SK-N-SH (cell line): ENCODE measurements around the gene ZKSCAN1. TPM values are rescaled to one million over a fixed set of nuclear protein-coding genes. Genes with fewer than 3 reads are reported as not detected.
A peak's percentile ranks its signal among the peaks of the same experiment; 100 is the strongest.

Source experiments
- CHD2 ChIP-seq: fragments of 150-350 bp; IDR thresholded peaks from 2 replicates; pipeline ENCODE4 v1.6.1; 2018; ENCODE audit warnings: low read length; ENCODE audit not compliant: partially characterized antibody
- ELF1 ChIP-seq: IDR thresholded peaks from 2 replicates; pipeline ENCODE4 v1.4.0; 2012
- EP300 ChIP-seq, 2 experiments: IDR thresholded peaks; 2 replicates each; pipeline versions ENCODE4 v1.4.0 to v1.6.1; 2012; ENCODE audit warnings: borderline replicate concordance in 1 of 2, low read depth in 1 of 2, low read length in 1 of 2
- EZH2phosphoT487 ChIP-seq: fragments of 200-600 bp; sonication (generic); IDR thresholded peaks from 2 replicates; pipeline ENCODE4 v1.6.1; 2017; ENCODE audit warnings: low read depth, mixed run types, mild to moderate bottlenecking, antibody characterized with exemption, moderate library complexity, borderline replicate concordance
- FOXJ3 ChIP-seq: sonication (generic); formaldehyde crosslinking; IDR thresholded peaks from 2 replicates; pipeline ENCODE4 v1.5.1; 2020; ENCODE audit warnings: mild to moderate bottlenecking, missing genetic modification reagents
- GABPA ChIP-seq: IDR thresholded peaks from 2 replicates; pipeline ENCODE4 v1.4.0; 2012; ENCODE audit warnings: low read depth, mild to moderate bottlenecking
- JUND ChIP-seq: IDR thresholded peaks from 2 replicates; pipeline ENCODE4 v1.4.0; 2012
- MEF2A ChIP-seq: IDR thresholded peaks from 2 replicates; pipeline ENCODE4 v1.4.0; 2012; ENCODE audit warnings: low read depth, borderline replicate concordance
- NFIC ChIP-seq: IDR thresholded peaks from 2 replicates; pipeline ENCODE4 v1.4.0; 2012; ENCODE audit warnings: borderline replicate concordance
- NRF1 ChIP-seq: IDR thresholded peaks from 2 replicates; pipeline ENCODE4 v1.6.1; 2012; ENCODE audit warnings: low read depth, mild to moderate bottlenecking, low read length
- POLR2AphosphoS5 ChIP-seq: IDR thresholded peaks from 2 replicates; pipeline ENCODE4 v1.6.1; 2012; ENCODE audit warnings: low read depth, low read length
- RCOR1 ChIP-seq: fragments of 150-350 bp; IDR thresholded peaks from 2 replicates; pipeline ENCODE4 v1.6.1; 2017; ENCODE audit warnings: antibody characterized with exemption, low read length
- TCF12 ChIP-seq: IDR thresholded peaks from 2 replicates; pipeline ENCODE4 v1.4.0; 2012
- TEAD4 ChIP-seq: IDR thresholded peaks from 2 replicates; pipeline ENCODE4 v1.4.0; 2012; ENCODE audit warnings: mild to moderate bottlenecking, borderline replicate concordance; ENCODE audit not compliant: insufficient read depth
- polyA plus RNA-seq, 3 experiments: library from polyadenylated mRNA; depleted of rRNA; stranded (reverse); fragments of >200 nt; gene quantifications; 2 replicates each; pipeline ENCODE4 v1.2.3, GENCODE V29; 2012
- TF ChIP-seq, protein P1 (sequence below): fragments of 150-350 bp; IDR thresholded peaks from 2 replicates; pipeline ENCODE4 v1.6.1; 2016; ENCODE audit warnings: mild to moderate bottlenecking, low read depth, low read length
- TF ChIP-seq, protein P2 (sequence below): IDR thresholded peaks from 2 replicates; pipeline ENCODE4 v1.4.0; 2012; ENCODE audit warnings: low read depth
- TF ChIP-seq, protein P3 (sequence below): IDR thresholded peaks from 2 replicates; pipeline ENCODE4 v1.4.0; 2012; ENCODE audit warnings: low read depth, borderline replicate concordance
- TF ChIP-seq, protein P4 (sequence below): fragments of 150-350 bp; IDR thresholded peaks from 2 replicates; pipeline ENCODE4 v1.6.1; 2017; ENCODE audit warnings: antibody characterized with exemption, low read length, low read depth, borderline replicate concordance
- TF ChIP-seq, protein P5 (sequence below): fragments of 200-600 bp; sonication (generic); IDR thresholded peaks from 2 replicates; pipeline ENCODE4 v1.6.1; 2017; ENCODE audit warnings: antibody characterized with exemption, mild to moderate bottlenecking, moderate library complexity
- TF ChIP-seq, protein P6 (sequence below): IDR thresholded peaks from 2 replicates; pipeline ENCODE4 v1.4.0; 2012; ENCODE audit warnings: low read depth, borderline replicate concordance

The ZKSCAN1 gene
- polyA plus RNA-seq, 1 of the 3 experiments (the other 2 are of a cell fraction) = 21.1 TPM

- TF ChIP-seq, protein P1, sequence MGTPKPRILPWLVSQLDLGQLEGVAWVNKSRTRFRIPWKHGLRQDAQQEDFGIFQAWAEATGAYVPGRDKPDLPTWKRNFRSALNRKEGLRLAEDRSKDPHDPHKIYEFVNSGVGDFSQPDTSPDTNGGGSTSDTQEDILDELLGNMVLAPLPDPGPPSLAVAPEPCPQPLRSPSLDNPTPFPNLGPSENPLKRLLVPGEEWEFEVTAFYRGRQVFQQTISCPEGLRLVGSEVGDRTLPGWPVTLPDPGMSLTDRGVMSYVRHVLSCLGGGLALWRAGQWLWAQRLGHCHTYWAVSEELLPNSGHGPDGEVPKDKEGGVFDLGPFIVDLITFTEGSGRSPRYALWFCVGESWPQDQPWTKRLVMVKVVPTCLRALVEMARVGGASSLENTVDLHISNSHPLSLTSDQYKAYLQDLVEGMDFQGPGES = no peak
- TF ChIP-seq TCF12 (peak; percentile 100), RCOR1 (peak; percentile 70), GABPA (peak; percentile 69), MEF2A (no peak; the same call in 1 of the 2 replicates), NRF1 (no peak), POLR2AphosphoS5 (peak; percentile 96), TEAD4 (peak; percentile 98), EZH2phosphoT487 (no peak), EP300 (IDR thresholded peaks at IDR 0.05; ENCODE audit: borderline replicate concordance in 1 of 2, low read depth in 1 of 2, low read length in 1 of 2) (peak; percentile 64 to 97), ELF1 (peak; percentile 63; the same call in 1 of the 2 replicates), FOXJ3 (no peak), JUND (peak; percentile 97), CHD2 (peak; percentile 42), NFIC (peak; percentile 93)
- TF ChIP-seq, protein P2, sequence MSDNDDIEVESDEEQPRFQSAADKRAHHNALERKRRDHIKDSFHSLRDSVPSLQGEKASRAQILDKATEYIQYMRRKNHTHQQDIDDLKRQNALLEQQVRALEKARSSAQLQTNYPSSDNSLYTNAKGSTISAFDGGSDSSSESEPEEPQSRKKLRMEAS = peak; percentile 82
- TF ChIP-seq, protein P3, sequence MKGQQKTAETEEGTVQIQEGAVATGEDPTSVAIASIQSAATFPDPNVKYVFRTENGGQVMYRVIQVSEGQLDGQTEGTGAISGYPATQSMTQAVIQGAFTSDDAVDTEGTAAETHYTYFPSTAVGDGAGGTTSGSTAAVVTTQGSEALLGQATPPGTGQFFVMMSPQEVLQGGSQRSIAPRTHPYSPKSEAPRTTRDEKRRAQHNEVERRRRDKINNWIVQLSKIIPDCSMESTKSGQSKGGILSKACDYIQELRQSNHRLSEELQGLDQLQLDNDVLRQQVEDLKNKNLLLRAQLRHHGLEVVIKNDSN = 0 out of 2 replicates have a peak, but pooled peaks have one; percentile 25
- TF ChIP-seq, protein P4, sequence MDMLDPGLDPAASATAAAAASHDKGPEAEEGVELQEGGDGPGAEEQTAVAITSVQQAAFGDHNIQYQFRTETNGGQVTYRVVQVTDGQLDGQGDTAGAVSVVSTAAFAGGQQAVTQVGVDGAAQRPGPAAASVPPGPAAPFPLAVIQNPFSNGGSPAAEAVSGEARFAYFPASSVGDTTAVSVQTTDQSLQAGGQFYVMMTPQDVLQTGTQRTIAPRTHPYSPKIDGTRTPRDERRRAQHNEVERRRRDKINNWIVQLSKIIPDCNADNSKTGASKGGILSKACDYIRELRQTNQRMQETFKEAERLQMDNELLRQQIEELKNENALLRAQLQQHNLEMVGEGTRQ = no peak
- TF ChIP-seq, protein P5, sequence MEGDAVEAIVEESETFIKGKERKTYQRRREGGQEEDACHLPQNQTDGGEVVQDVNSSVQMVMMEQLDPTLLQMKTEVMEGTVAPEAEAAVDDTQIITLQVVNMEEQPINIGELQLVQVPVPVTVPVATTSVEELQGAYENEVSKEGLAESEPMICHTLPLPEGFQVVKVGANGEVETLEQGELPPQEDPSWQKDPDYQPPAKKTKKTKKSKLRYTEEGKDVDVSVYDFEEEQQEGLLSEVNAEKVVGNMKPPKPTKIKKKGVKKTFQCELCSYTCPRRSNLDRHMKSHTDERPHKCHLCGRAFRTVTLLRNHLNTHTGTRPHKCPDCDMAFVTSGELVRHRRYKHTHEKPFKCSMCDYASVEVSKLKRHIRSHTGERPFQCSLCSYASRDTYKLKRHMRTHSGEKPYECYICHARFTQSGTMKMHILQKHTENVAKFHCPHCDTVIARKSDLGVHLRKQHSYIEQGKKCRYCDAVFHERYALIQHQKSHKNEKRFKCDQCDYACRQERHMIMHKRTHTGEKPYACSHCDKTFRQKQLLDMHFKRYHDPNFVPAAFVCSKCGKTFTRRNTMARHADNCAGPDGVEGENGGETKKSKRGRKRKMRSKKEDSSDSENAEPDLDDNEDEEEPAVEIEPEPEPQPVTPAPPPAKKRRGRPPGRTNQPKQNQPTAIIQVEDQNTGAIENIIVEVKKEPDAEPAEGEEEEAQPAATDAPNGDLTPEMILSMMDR = 0 out of 2 replicates have a peak, but pooled peaks have one; percentile 1
- TF ChIP-seq, protein P6, sequence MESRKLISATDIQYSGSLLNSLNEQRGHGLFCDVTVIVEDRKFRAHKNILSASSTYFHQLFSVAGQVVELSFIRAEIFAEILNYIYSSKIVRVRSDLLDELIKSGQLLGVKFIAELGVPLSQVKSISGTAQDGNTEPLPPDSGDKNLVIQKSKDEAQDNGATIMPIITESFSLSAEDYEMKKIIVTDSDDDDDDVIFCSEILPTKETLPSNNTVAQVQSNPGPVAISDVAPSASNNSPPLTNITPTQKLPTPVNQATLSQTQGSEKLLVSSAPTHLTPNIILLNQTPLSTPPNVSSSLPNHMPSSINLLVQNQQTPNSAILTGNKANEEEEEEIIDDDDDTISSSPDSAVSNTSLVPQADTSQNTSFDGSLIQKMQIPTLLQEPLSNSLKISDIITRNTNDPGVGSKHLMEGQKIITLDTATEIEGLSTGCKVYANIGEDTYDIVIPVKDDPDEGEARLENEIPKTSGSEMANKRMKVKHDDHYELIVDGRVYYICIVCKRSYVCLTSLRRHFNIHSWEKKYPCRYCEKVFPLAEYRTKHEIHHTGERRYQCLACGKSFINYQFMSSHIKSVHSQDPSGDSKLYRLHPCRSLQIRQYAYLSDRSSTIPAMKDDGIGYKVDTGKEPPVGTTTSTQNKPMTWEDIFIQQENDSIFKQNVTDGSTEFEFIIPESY = peak; percentile 85
Measured at GRCh38 chr7:100087055-100087750, 71.8 kb downstream of the ZKSCAN1 start (continued).
